Stimulated activated CD4-positive, alpha-beta T cell treated with anti-CD3 and anti-CD28 coated beads, Interleukin-2, amount 100 ng/mL, for 48 hours (primary cell): ENCODE data around the gene THAP7.
"Not testable (repeated sequence)": the region's sequence is repeated elsewhere in the genome, so short reads cannot be mapped to it uniquely, and the experiment has no call there.

Source experiments
- DNase-seq, 2 donors: peaks; one replicate each; pipeline ENCODE4 v3.0.0-alpha.2; 2020

Gene THAP7

DNA sequence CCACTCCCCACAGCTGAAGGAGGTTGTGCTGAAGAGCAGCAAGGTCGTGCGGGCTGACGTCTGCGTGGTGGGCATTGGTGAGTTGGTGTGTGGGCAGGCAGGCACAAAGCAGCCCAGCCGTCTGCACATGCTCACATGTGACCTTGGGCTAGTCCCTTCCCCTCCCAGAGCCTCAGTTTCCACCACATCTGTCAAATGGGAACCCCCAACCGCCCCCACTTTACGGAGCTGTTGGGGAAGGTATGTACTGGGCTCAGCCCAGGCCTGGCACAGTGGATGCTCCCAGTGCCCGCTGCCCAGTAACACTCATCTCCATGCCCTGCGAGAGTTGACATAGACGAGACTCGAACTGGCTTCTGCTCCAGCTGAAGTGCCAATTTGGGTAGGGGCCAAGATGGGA is 24.9 kb downstream of the THAP7 start:
- DNase-seq, result no peak

DNA sequence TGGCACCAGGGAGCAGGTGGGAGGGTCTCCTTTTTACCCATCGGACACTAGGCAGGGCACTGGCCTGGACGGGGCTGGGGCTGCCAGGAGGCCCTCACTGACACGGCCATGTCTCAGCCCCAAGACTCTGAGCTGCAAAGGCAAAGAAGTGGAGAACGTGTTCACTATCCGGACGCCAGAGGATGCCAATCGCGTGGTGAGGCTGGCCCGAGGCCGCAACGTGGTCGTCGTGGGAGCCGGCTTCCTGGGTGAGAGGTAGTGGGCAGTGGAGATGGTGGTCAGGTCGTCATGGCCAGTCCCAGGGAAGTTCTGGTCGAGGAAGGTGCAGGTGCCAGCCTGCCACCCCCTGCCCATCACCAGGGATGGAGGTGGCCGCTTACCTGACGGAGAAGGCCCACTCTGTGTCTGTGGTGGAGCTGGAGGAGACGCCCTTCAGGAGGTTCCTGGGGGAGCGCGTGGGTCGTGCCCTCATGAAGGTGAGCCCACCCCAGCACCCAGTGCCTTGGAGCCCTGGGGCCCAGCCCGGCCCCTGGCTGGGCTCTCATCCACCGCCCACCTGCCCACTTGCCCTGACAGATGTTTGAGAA is 25.5 kb downstream of the THAP7 start:
- DNase-seq, result no peak

DNA sequence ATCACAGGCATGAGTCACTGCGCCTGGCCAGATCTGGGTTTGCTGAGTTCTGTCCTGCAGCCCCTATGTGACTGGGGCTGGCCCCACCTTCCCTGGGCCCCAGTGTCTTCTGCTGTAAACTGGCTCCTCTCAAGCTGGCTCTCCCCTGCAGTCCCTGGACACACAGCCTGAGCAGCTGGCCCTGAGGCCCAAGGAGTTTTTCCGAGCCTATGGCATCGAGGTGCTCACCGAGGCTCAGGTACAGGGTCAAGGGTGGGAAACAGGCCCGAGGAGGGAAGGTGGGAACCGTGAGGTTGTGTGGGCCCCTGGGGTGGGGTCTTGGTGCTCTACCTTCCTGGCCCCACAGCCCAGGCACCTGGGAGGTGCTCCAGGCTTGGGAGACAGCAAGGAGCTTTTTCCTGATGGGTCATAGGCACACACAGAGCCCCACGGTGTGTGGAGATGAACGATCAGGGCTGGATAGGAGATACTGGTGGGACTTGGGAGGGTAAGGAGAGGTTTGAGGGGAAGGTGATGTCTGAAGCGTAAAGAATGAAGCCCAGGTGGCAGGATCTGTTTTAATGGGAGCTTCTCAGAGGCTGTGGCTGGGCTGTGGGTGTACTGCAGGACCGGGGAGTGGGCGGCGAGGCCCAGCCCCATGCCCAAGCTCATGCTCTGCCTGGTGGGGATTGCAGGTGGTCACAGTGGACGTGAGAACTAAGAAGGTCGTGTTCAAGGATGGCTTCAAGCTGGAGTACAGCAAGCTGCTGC is 26.2 kb downstream of the THAP7 start:
- DNase-seq, result no peak

DNA sequence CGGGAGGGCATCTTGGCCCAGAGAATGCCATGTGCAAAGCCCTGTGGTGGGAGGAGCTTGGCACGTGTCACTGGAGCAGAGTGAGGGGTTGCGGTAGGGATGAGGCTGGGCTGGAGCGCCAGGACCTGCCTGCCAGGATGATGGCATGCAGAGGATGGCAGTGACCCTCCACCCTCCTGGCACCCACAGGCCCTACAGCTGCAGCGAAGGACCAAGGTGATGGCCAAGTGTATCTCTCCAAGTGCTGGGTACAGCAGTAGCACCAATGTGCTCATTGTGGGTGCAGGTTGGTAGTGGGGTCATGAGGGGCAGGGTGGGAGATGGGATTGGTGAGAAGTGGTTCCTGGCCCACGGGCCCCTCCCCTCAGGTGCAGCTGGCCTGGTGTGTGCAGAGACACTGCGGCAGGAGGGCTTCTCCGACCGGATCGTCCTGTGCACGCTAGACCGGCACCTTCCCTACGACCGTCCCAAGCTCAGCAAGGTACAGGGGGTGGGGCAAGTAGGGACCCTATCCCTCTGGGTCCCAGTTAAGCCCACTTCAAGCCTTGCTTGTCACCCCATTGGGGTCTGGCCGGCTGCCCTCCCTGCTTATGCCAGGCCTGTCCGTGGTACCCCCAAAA is 27.5 kb downstream of the THAP7 start:
- no peak for DNase-seq

DNA sequence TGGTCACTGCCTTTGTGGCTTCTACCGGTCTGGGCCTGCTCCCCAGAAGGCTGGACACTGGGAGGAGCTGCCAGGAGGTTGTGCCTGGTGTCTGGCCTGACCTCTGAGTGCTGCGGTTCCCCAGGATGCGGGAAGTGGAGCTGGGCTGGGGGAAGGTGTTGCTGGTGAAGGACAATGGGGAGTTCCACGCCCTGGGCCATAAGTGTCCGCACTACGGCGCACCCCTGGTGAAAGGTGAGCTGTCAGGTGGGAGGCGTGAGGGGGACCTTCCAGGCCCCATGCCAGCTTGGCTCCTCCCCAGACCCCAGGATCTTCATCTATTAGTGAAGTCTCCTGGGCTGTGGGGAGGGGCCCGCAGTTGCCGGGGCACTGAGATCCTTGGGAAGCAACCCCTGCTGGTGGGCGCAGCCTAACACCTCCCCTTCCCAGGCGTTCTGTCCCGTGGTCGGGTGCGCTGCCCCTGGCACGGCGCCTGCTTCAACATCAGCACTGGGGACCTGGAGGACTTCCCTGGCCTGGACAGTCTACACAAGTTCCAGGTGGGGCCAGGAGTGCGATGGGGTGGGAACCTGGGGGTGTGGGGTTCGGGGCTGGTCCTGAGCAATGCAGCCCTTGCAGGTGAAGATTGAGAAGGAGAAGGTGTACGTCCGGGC is 28.2 kb downstream of the THAP7 start:
- no peak for DNase-seq

DNA sequence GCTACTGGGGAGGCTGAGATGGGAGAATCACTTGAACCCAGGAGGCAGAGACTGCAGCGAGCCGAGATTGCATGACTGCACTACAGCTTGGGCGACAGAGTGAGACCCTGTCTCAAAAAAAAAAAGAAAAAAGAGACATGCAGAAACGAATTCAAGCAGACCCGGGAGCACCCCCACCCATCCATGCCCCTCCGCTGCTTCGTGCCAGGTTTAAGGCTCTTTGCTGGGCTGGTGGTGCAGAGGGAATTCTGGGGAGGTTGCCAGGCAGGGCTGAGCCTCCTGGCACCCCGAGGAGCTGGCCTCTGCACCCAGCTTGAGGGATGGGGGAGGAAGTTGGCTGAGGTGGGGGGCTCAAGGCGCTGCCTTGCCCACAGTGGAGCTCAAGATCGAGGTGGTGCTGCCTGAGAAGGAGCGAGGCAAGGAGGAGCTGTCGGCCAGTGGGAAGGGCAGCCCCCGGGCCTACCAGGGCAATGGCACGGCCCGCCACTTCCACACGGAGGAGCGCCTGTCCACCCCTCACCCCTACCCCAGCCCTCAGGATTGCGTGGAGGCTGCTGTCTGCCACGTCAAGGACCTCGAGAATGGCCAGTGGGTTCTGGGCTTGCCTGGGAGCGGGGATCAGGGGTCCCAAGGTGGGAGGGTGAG is 28.9 kb downstream of the THAP7 start:
- no peak for DNase-seq

DNA sequence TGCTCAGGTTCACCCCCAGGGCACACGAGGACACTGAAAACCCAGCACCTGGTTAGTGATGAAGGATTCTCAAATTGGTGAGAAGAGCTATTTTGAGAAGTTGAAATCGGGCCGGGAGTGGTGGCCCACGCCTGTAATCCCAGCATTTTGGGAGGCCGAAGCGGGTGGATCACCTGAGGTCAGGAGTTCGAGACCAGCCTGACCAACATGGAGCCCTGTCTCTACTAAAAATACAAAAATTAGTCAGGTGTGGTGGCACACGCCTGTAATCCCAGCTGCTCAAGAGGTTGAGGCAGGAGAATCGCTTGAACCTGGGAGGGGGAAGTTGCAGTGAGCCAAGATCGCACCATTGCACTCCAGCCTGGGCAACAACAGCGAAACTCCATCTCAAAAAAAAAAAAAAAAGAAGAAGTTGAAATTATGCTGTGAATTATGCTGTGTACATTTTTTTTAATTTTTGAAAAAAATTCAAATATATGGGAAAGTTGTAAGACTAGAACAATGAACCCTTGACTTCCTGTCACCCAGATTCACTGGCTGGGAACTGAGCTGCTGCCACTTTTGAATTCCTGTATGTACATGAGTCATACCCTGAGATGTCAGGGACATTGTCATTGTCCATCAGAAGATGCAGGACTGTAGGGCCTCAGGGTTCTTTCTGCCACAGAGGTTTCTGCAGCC is 29.8 kb downstream of the THAP7 start:
- DNase-seq, result not testable (repeated sequence)

DNA sequence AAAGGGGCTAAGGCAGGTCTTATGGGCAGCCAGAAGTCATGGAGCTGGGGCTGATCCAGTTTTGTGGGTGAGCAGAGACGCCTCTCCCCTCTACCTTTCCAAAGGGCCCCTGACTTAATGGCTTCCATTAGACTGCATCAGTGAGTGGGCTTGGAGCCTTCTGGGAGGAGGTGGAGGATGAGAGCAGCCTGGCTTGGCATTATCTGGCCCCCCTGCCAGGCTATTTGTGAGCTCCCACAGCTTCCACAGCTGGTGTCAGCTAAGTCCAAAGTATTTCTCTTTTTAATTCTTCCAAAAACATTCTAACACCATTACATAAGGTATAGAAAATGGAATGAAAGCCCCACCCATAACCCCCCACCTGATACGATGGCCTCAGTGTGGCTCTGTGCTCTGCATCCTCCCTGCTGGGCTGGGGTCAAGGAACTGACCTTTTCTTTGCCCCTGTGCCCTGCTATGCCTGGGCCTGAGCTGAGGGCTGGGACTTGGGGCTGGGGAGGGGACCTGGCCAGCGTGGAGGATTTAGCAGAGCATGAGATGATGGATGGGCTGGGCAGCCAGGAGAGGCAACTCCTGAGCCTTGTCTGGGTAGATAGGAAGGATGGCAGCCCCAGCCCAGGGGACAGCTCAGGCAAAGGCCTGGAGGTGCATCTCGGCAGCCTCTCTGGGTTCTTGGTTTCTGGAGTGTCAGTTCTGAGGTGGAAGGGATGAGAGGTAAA is 30.8 kb downstream of the THAP7 start:
- no peak for DNase-seq

DNA sequence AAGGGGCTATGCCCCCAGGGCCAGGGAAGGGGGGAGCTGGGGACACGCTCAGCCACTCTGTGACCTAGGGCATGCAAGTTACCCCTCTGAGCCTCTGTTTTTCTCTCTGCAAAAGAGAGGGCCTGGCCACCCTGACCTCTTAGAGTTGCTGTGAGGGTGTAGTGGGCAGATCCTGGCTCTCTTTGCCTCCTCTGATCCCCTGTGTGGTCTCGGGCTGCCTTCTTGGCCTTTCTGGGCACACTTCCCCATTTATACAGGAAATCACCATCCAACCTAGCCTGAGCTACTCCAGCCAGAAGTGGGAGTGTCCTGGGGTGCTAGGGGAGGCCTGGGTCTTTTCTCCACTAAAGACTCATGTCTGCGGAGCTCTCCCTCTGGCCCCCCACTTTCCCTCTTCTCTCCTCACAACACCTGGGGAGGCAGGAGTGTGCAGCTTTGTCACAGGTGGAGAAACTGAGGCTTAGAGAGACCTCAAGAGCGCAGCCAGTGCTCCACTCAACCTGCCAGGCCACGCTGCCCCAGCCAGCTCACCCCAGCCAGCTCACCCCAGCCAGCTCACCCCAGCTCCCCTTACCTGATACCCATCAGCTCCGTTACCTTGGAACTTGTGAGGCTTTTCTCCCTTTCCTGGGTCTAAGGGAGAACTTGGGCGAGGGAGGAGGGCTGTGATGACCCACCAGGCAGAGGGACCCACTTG is 33.5 kb downstream of the THAP7 start:
- no peak for DNase-seq

DNA sequence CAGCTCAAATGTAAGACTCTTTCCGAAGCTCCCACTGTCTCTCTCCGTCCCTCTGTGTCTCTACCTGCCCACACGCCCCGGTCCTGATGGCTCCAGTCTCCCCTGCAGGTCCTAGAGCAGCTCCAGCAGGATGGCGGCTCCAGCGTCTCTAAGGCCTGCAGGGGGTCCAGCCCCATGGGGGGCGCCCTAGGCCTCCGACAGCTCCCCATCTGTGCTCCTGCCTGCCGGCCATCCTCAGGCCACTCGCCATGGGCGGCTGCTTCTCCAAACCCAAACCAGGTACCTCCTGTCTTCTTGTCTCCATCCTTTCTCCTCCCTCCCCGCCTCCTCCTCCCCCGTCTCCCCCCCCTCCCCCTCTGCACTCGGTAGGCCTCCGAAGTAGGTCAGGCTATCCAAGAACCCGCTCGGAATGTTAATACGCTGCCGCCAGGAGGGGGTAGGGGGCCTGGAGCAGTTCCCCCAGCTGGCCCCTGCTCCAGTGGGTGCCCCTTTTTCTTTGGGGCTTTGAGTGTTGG is 34.2 kb downstream of the THAP7 start:
- DNase-seq, result no peak

DNA sequence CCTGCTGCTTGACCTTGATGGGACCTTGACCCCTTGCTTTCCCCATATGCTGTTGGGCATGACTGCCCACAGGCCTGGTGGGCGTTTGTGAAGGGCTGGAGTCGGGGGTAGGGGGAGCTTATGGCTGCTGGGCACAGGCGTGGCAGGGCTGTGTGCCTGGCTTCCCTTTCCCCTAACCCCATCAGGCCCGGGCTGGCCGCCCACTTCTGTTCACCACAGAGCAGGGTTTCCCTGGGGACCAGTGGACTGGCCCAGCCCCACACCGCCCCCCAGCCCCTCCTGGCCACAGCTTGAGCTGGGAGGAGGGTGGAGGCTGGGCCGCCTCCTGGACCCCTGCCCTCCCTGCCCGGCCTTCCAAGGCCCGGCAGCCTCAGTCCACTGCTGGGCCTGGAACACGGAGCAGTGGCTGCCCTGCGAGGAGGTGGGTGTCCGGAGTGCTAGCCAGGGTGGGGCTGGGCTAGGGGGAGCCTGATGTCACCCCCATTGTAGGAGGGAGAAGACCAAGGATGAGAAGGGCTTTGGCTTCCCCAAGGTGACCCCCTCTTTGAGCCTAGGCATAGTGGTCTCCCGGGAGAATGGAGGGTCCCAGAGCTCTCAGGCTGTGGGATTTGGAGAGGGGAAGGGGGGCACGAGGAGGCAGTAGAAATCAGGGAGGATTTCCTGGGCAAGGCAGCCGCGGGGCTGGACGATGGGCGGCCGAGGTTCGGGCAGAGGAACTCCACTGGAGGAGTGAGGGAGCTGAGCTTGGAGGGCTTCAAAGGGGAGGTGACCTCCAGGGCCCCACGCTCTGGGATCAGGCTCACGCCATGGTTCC is 34.8 kb downstream of the THAP7 start, which contains the start of gene AIFM3:
TSS of gene AIFM3 (plus strand) at position 373 of the 814 bp plus-strand sequence. CDS start 690 bp downstream, outside the sequence.
- DNase-seq, result no peak

DNA sequence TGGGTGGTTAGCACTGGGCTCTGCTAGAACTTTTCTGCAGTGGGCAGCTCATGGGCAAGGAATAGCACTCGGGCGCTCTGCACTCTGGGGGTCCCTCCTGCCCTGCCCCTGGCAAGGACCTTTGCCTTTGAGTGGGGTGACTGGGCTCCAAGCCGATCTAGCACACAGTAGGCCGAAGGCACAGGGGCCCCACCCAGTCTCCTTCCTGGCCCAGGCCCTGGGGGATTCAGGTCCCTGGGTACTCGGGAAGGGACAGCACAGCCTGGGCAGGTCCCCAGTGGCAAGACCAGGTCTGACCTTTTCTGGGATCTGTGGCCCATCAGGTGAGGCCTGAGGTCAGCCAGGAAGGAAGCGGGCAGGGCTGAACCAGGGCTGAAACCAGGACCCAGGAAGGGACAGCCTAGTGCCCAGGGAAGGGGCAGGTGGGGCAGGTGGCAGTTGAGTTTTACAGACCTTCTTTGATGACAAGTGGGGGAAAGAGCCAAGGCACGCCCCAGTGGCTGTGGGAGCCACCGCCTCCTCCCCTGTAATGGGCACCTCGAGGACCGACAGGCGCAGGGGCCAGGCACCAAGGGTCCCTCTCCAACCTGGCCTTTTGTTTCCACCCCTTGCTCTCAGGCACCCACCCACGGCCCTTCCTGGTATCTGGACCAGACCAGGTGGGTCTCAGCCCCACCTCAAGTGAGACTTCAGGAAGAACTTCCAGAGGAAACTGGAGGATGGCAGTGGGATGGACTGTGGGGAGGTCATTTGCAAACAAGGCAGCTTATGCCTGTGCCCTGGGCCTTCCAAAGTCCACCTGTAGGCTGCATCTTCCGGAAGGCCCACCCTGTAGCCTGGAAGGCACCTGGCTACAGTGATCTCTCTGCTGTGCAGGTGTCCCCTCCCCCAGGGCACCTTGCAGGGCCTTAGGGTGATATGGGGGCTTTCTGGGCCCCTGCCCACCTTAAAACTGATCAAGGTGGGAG is 35.7 kb downstream of the THAP7 start:
- no peak for DNase-seq

DNA sequence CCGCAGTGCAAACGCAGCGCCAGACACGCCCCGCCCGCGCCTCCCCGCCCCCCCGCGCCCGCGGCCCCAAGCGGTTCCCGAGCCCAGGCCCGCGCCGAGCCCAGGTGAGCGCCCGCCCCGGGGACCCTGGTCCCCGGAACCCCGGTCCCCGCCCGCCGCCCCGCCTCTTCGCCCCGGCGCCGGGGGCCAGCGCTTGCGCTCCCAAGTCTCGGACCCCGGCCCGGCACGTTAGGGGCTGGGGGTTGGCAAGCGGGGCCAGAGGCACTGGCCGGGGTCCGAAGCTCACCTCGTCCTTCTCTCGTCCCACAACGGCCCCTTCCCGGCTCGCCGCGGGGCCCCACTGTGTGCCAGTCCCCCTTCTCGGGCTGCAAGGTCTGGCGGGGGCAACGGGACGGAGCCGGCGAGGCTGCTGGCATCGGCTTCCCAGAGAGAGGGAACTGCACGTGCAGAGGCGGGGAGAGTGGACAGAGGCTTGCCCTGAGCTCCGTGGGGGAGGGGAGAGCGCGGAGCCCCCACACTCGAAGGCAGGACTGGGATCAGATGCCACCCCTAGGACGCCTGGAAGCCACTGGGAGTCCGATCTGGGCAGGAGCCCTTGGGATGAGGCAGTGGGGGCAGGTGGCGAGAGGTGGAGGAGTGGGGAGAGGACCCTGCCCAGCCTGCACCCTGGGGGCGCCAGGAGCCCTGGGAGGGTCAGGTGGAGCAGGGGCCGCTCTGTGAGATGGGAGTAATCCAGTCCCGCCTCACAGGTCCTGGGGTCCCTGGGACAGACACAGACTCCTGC is 36.6 kb downstream of the THAP7 start:
- no peak for DNase-seq

DNA sequence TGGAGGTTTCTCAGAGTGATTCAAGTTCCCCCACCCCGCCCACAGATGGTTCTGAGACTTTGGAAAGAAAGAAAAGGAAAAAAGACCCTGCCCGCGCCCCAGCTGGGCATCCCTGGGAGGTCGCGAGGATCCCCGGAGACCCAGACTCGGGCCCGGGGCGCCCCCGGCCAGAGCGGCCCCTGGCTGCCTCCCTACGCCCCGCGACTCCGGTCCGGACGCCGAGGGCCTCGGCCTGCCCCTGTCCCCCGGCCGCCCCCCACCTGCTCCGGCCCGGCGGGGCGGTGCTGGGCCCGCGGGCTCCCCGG is 37.2 kb downstream of the THAP7 start:
- DNase-seq, result no peak

DNA sequence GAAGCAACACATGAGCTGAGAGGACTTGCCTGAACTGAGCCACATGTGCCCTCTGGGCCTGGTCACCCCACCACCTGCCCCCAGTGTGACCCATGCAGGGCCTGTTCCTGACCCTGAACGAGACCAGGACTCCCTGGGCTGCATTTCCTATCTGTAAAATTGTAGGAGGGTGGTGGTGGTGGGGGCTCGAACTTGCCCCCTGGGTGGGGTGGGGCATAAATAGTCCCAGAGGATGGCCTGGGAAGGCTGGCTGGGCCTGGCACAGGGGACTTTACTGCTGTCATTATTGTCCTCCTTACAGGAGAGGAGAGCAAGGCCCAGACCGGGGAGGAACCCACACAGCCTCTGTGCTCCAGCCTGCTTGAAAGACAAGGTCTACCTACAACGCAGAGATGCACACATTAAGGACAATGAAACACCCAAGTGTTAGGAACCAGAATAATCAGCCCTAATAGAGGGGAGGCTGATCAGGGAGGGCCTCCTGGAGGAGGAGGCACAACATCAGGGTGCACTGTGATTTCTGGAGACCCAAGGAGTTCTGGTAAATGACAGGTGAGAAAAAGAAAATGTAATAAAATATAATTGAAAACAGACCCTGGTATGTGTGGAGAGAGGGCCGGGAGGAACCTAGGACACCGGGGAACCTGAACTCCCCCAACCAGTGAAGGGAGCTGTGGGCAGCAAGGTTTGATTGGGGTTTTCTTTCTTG is 37.7 kb downstream of the THAP7 start:
- DNase-seq, result no peak

DNA sequence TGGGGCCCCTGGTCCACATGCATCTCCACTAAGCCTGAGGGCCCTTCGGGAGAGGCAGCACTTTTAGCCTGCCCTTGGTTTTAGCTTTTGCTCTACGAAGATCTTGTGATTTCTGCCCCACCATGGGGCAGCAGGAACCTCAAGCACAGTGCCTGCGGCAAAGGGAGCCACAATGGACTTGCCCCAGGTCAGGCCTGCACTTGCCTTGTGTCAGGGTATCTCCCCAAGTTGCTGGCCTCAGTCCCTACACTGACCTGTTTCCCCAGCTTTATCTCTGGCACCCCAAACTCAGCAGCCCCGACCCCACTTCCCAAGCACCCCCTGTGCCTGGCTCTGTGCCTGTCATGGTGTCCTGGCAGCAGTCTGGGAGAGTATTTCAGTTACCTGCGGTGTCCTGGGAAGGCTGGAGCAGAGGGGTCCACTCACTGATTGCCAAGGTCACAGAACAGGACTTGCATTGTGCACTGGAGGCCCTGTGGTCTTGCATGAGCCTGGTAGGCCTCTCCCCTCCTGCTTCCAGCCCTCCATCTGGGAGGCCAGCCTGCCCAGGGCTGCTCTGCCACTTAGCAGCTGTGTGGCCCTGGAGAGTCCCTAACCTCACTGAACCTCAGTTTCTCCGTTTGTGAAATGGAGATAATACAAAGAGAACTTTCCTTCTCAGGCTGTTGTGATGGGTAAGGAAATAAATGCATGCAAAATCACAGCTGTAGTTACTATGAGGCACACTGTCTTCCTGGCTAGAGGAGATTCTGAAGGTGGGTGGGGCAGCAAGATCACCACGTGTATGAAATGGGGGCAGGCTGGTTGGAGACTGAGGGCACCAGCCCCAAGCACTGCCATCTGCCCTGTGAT is 38.5 kb downstream of the THAP7 start:
- no peak for DNase-seq
